Body of pancreas (tissue), 4 donors: ENCODE data around the gene TTC28. TPM values are rescaled to one million over a fixed set of nuclear protein-coding genes. Genes with fewer than 3 reads are reported as not detected.

ENCODE experiments used
- ATAC-seq: fragments of 150-250 bp; one replicate; pipeline ENCODE4 v1.9.1; 2016
- DNase-seq, 4 donors: peaks; one replicate each; pipeline ENCODE4 v3.0.0-alpha.2; 2019
- H3K27ac ChIP-seq, 4 donors: fragments of 200-600 bp; sonication (generic); 1 replicate in 3 of 4; 2 replicates in 1 of 4; pipeline versions ENCODE4 v1.5.1 to v1.6.1; 2016 to 2019; ENCODE audit warnings: mild to moderate bottlenecking in 1 of 4, mixed read lengths in 1 of 4, moderate library complexity in 1 of 4
- H3K27me3 ChIP-seq, 2 donors: fragments of 200-600 bp; sonication (generic); one replicate each; pipeline ENCODE4 v1.6.0; 2016; ENCODE audit warnings: mild to moderate bottlenecking in 1 of 2
- H3K36me3 ChIP-seq, 2 donors: fragments of 200-600 bp; sonication (generic); replicated peaks in 1 of 2; 2 replicates each; pipeline ENCODE4 v1.5.1; 2016; ENCODE audit warnings: low read depth in 2 of 2; ENCODE audit not compliant: insufficient read depth in 1 of 2
- H3K4me1 ChIP-seq: fragments of 200-600 bp; sonication (generic); one replicate; pipeline ENCODE4 v1.6.0; 2016
- H3K4me3 ChIP-seq, 2 donors: fragments of 200-600 bp; sonication (generic); 1 replicate in 1 of 2; 2 replicates in 1 of 2; pipeline ENCODE4 v1.5.1; 2016 to 2019
- H3K9me3 ChIP-seq, 3 donors: fragments of 200-600 bp; sonication (generic); 1 replicate in 2 of 3; 2 replicates in 1 of 3; pipeline ENCODE4 v1.5.1; 2016
- CTCF ChIP-seq, 7 experiments: fragments of 450-650 bp in 4 of 7; fragments of 200-600 bp in 3 of 7; sonication (generic) in 3 of 7; IDR thresholded peaks; one replicate each; pipeline ENCODE4 v1.5.1; 2016 to 2019; ENCODE audit warnings: antibody characterized with exemption in 7 of 7
- POLR2A ChIP-seq, 3 donors: fragments of 450-650 bp; IDR thresholded peaks; one replicate each; pipeline ENCODE4 v1.6.1; 2016; ENCODE audit warnings: antibody characterized with exemption in 3 of 3, mild to moderate bottlenecking in 2 of 3
- WGBS, 2 donors: methylation state at CpG; one replicate each; pipeline ENCODE4 v1.1.5; 2017; 5-methylcytosine and 5-hydroxymethylcytosine counted together
- intact Hi-C: fragments of 100-400 bp; cut with DNase I; formaldehyde crosslinking; loops from one replicate; pipeline ENCODE4 v1.15.1; 2023
- total RNA-seq, 2 donors: library from RNA; depleted of rRNA; stranded (reverse); fragments of >200 nt; gene quantifications; one replicate each; pipeline ENCODE4 v1.1.0, GENCODE V29; 2016

The TTC28 gene
- total RNA-seq, 2 donors from 2014 or later = 21.0 to 87.3 TPM

GRCh38 chr22:28441720-28442263 is 237.8 kb downstream of the TTC28 start:
- intact Hi-C loops = loop anchor here (10.0 kb wide), 1 partner anchor 417 kb away; no protein-coding TSS in a partner anchor
- no peaks in the 10 kb centered on the region for H3K9me3 ChIP-seq
- 2 to 4% methylated on average over 11 to 16 of the region's 16 CpGs for WGBS, 2 donors
- H3K4me1 ChIP-seq = peaks cover 36% of the 10 kb centered on the region
- peak overlapping the region; percentile 60 to 80 (median 77) for H3K27ac ChIP-seq
- peak; percentile 21 to 33 (median 26) for DNase-seq
- no peaks in the 10 kb centered on the region for H3K36me3 ChIP-seq
- ATAC-seq = peak; percentile 35
- TF ChIP-seq CTCF (IDR thresholded peaks at IDR 0.05) (no peak), POLR2A (IDR thresholded peaks at IDR 0.05) (no peak)
- peak overlapping the region in 1 of 2 donors; percentile 6 for H3K4me3 ChIP-seq
- no peaks in the 10 kb centered on the region for H3K27me3 ChIP-seq

DNA sequence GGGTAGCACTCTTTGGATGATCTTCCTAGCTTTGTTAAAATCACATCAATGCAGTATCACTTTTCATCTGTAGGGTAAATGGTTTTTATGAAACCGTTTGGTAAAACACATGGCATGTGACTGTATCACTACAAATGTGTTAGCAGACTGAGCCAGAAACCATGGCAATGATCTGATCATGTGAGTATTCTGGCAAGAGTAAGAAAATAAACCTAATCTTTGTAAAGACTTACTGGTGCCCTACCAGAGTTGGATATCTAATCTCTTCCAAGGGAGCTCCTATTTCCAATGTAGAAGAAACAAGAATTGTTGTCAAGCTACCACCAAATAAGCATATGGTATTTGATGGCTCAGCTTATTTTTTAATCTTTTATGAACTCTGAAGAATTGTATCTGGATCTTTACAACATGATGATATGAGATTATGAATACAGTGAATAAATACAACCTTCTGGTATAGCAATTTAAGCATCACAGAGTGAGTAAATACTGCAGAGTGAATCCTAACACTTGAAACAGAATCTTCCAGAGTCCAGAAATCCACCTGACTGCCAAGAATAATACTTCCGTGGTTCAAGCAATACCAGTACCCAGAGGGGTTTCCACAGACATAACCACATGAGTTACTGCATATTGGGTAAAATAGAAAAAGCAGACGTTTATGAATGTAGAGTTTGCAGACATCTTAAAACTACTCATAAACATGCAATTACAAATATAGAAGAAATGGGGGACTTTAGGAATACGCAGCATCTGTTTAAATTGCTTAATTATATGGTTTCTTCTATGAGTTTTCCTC is 238.8 kb downstream of the TTC28 start:
- H3K4me1 ChIP-seq = peaks cover 39% of the 10 kb centered on the region
- DNase-seq = peak in 2 of 4 donors; percentile 17 to 19

DNA sequence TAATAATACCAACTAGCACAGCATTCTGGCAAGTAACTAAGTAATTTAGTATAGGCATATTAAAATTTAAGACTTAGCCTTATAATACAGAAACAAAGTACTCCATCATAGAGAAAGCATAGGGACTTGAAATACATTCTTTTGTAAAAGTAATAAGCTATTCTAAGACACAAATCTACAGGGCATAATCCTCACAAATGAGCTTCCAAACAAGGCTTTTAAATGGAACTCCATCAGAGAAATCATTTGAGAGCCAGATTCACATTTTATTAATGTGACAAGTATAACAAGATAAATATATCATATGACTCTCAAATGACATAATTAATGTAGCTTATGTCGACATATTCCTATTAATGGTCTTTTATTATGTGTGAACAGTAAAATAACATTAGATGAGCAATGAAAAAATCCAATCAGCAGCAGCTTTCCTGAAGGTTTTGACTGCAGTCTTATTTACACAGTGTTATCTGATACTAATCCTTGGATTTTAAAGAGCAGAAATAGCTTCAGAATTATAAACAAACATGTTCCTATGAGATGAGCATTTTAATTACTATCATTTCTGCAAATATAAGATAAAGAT is 241.4 kb downstream of the TTC28 start:
- H3K27ac ChIP-seq = no peak overlapping the region
- no peaks in the 10 kb centered on the region for H3K36me3 ChIP-seq
- DNase-seq = no peak
- peaks cover 51% of the 10 kb centered on the region for H3K4me1 ChIP-seq
- ATAC-seq = no peak
- TF ChIP-seq POLR2A (IDR thresholded peaks at IDR 0.05) = no peak
- no peak for TF ChIP-seq CTCF (IDR thresholded peaks at IDR 0.05)
- H3K27me3 ChIP-seq = no peaks in the 10 kb centered on the region
- WGBS, 2 donors = 11 to 26% methylated on average over 1 of the region's 1 CpG
- intact Hi-C loops = no loop called here
- no peak overlapping the region for H3K4me3 ChIP-seq
- H3K9me3 ChIP-seq = no peaks in the 10 kb centered on the region

More for the DNA sequence above, 238.8 kb downstream of the TTC28 start:
- intact Hi-C loops = loop anchor here (10.0 kb wide), 1 partner anchor 416 kb away; no protein-coding TSS in a partner anchor
- Histone ChIP-seq H3K4me3 (no peak overlapping the region), H3K27ac (peak overlapping the region in 2 of 4 donors; percentile 29 to 60), H3K27me3 (no peaks in the 10 kb centered on the region), H3K9me3 (no peaks in the 10 kb centered on the region), H3K36me3 (no peaks in the 10 kb centered on the region)
- 49% methylated on average over 4 of the region's 4 CpGs for WGBS, 2 donors
- ATAC-seq = peak; percentile 31
- peak in 2 of 7 experiments; percentile 9 to 15 for TF ChIP-seq CTCF (IDR thresholded peaks at IDR 0.05)
- TF ChIP-seq POLR2A (IDR thresholded peaks at IDR 0.05) = no peak

GRCh38 chr22:28435982-28436381 is 243.7 kb downstream of the TTC28 start:
- intact Hi-C loops = no loop called here
- peaks cover 35% of the 10 kb centered on the region for H3K4me1 ChIP-seq
- no peak overlapping the region for H3K27ac ChIP-seq
- ATAC-seq (no peak), DNase-seq (no peak)
- no peaks in the 10 kb centered on the region for H3K36me3 ChIP-seq
- no peaks in the 10 kb centered on the region for H3K9me3 ChIP-seq
- 79 to 83% methylated on average over 3 of the region's 3 CpGs for WGBS, 2 donors
- H3K4me3 ChIP-seq = no peak overlapping the region
- H3K27me3 ChIP-seq = no peaks in the 10 kb centered on the region
- no peak for TF ChIP-seq CTCF (IDR thresholded peaks at IDR 0.05)
